M059J (cell line): ENCODE measurements around the gene FGF4. TPM values are rescaled to one million over a fixed set of nuclear protein-coding genes. Genes with fewer than 3 reads are reported as not detected.

Experiments used
- DNase-seq: peaks from one replicate; pipeline ENCODE4 v3.0.0-alpha.2; 2012; ENCODE audit warnings: low read depth
- total RNA-seq: library from RNA; depleted of rRNA; stranded (reverse); fragments of >200 nt; shearing (Covaris generic); gene quantifications from 2 replicates; pipeline ENCODE4 v1.2.3, GENCODE V29; 2014; rRNA removed

Gene FGF4
- total RNA-seq, 1 experiment from 2014 or later: not detected

- no peak for DNase-seq
Measured at GRCh38 chr11:69726481-69726880, 48.7 kb downstream of the FGF4 start.

GRCh38 chr11:69726019-69726418 lies 49.1 kb downstream of the FGF4 start:
- DNase-seq: no peak

- DNase-seq: peak; percentile 46
Measured at GRCh38 chr11:69721745-69722144, 53.4 kb downstream of the FGF4 start.

GRCh38 chr11:69721106-69721505 lies 54.0 kb downstream of the FGF4 start:
- DNase-seq: no peak

Other genes starting within 250 kb of the FGF4 start
- gene CCND1, start 134.2 kb downstream of the FGF4 start, total RNA-seq: 76.0 and 91.0 TPM in 2 replicates
- gene LTO1, start 100.0 kb downstream of the FGF4 start, total RNA-seq: 14.9 and 15.7 TPM in 2 replicates
- not detected in 2 replicates for gene FGF19, start 71.3 kb downstream of the FGF4 start, total RNA-seq
- not detected in 2 replicates for gene FGF3, start 44.1 kb upstream of the FGF4 start, total RNA-seq